HepG2 (cell line): ENCODE data around the gene LDLRAP1. TPM values are rescaled to one million over a fixed set of nuclear protein-coding genes. Genes with fewer than 3 reads are reported as not detected.

Experiments
- ATAC-seq: fragments of 200-7000 bp; cut with Tn5 transposase; 3 replicates; pipeline ENCODE4 v1.9.1; 2020; ENCODE audit warnings: mild to moderate bottlenecking, moderate library complexity
- BruUV-seq: library from RNA; stranded (reverse); fragments of 400-500 nt; replicated peaks from 2 replicates; lab custom pipeline; 2021; lab: Mats Ljungman, UMichigan
- CTCF ChIA-PET: fragments of 300-600 bp; formaldehyde crosslinking; extraction: SDS; loops from one replicate; lab custom pipeline; 2021; ENCODE audit warnings: low total read pairs, inconsistent platforms, low intra/inter-chr PET ratio; lab: Yijun Ruan, JAX
- POLR2A ChIA-PET: fragments of 350-600 bp; sonication (Branson Sonifier 250); formaldehyde crosslinking; loops from one replicate; lab custom pipeline; 2020; ENCODE audit warnings: antibody characterized with exemption, inconsistent platforms; lab: Yijun Ruan, JAX
- DNase-seq: peaks from one replicate; pipeline ENCODE4 v3.0.0-alpha.2; 2015; ENCODE audit warnings: low spot score
- FAIRE-seq: peaks from 3 replicates; lab custom pipeline; 2011; peaks lifted over from hg19 to GRCh38; lab: Jason Lieb, UNC
- H2AFZ ChIP-seq: one replicate; pipeline ENCODE4 v1.6.1; 2011; ENCODE audit warnings: low read length, inconsistent platforms
- H3K27ac ChIP-seq: fragments of 300-600 bp; 3 replicates; pipeline ENCODE4 v1.8.0; 2011; ENCODE audit warnings: mixed run types, mild to moderate bottlenecking, mixed read lengths, low read length, inconsistent platforms; ENCODE audit not compliant: insufficient read depth; ENCODE audit errors: extremely low read length
- H3K27me3 ChIP-seq, 2 experiments: fragments of 200-600 bp in 1 of 2; 2 replicates in 1 of 2; 3 replicates in 1 of 2; pipeline versions ENCODE4 v1.6.0 to v1.8.0; 2011; ENCODE audit warnings: low read length in 2 of 2, mild to moderate bottlenecking in 2 of 2, moderate library complexity in 2 of 2, inconsistent platforms in 1 of 2; ENCODE audit not compliant: insufficient read depth in 2 of 2, control insufficient read depth in 1 of 2
- H3K36me3 ChIP-seq, 2 experiments: fragments of 200-600 bp in 1 of 2; replicated peaks in 1 of 2; 2 replicates in 1 of 2; 3 replicates in 1 of 2; pipeline versions ENCODE4 v1.5.1 to v1.8.0; 2011; ENCODE audit warnings: low read length in 2 of 2, inconsistent platforms in 1 of 2; ENCODE audit not compliant: insufficient read depth in 2 of 2, control insufficient read depth in 1 of 2
- H3K4me1 ChIP-seq: 2 replicates; pipeline ENCODE4 v1.5.1; 2012; ENCODE audit warnings: low read length, inconsistent platforms; ENCODE audit not compliant: insufficient read depth
- H3K4me2 ChIP-seq: 2 replicates; pipeline ENCODE4 v1.6.0; 2011; ENCODE audit warnings: low read depth, low read length, inconsistent platforms
- H3K4me3 ChIP-seq, 3 experiments: fragments of 200-600 bp in 1 of 3; sonication (generic), shearing (Covaris generic) in 1 of 3; replicated peaks in 1 of 3; 2 replicates each; pipeline ENCODE4 v1.5.1; 2011 to 2016; ENCODE audit warnings: low read length in 3 of 3, inconsistent platforms in 2 of 3, low read depth in 2 of 3, mild to moderate bottlenecking in 2 of 3, control low read depth in 1 of 3, mixed read lengths in 1 of 3; ENCODE audit not compliant: insufficient read depth in 1 of 3
- H3K79me2 ChIP-seq: one replicate; pipeline ENCODE4 v1.6.1; 2011; ENCODE audit warnings: low read length, inconsistent platforms; ENCODE audit not compliant: insufficient read depth
- H3K9ac ChIP-seq: 2 replicates; pipeline ENCODE4 v1.6.0; 2011; ENCODE audit warnings: mild to moderate bottlenecking, low read depth, low read length, inconsistent platforms; ENCODE audit not compliant: insufficient read depth
- H3K9me3 ChIP-seq: 2 replicates; pipeline ENCODE4 v1.5.1; 2012; ENCODE audit warnings: mild to moderate bottlenecking, low read length
- H4K20me1 ChIP-seq: 2 replicates; pipeline ENCODE4 v1.6.0; 2011; ENCODE audit warnings: inconsistent platforms, mild to moderate bottlenecking, low read length, moderate library complexity; ENCODE audit not compliant: insufficient read depth
- ELF1 ChIP-seq: sonication (generic); formaldehyde crosslinking; IDR thresholded peaks from 2 replicates; pipeline ENCODE4 v1.4.0; 2020; ENCODE audit warnings: missing genetic modification reagents
- FOXA1 ChIP-seq, 2 experiments: fragments of 450-650 bp in 1 of 2; sonication (generic) in 1 of 2; formaldehyde crosslinking in 1 of 2; IDR thresholded peaks; 2 replicates each; pipeline versions ENCODE4 v1.4.0 to v1.6.1; 2016 to 2020; ENCODE audit warnings: missing genetic modification reagents in 1 of 2
- FOXA3 ChIP-seq: IDR thresholded peaks from 2 replicates; pipeline ENCODE4 v1.6.1; 2016; ENCODE audit warnings: missing genetic modification reagents, missing compliant biosample characterization
- FUBP1 ChIP-seq: sonication (generic); formaldehyde crosslinking; IDR thresholded peaks from 2 replicates; pipeline ENCODE4 v1.5.1; 2020; ENCODE audit warnings: missing genetic modification reagents, mild to moderate bottlenecking, borderline replicate concordance
- KDM5A ChIP-seq: fragments of 200-600 bp; sonication (generic); IDR thresholded peaks from 2 replicates; pipeline ENCODE4 v1.7.0; 2018; ENCODE audit warnings: antibody characterized with exemption, mild to moderate bottlenecking, low read length, borderline replicate concordance
- MYC ChIP-seq: sonication (generic); formaldehyde crosslinking; IDR thresholded peaks from 2 replicates; pipeline ENCODE4 v1.9.0; 2021; ENCODE audit warnings: missing genetic modification reagents, borderline replicate concordance
- NFKBIZ ChIP-seq: IDR thresholded peaks from 2 replicates; pipeline ENCODE4 v1.6.1; 2018; ENCODE audit warnings: missing genetic modification reagents, missing compliant biosample characterization
- NFYB ChIP-seq: sonication (generic); formaldehyde crosslinking; IDR thresholded peaks from 2 replicates; pipeline ENCODE4 v1.4.0; 2020; ENCODE audit warnings: missing genetic modification reagents
- RAD21 ChIP-seq: fragments of 450-650 bp; formaldehyde crosslinking; IDR thresholded peaks from 2 replicates; pipeline ENCODE4 v1.5.0; 2020; ENCODE audit warnings: mild to moderate bottlenecking
- SNAI1 ChIP-seq: sonication (generic); formaldehyde crosslinking; IDR thresholded peaks from 2 replicates; pipeline ENCODE4 v1.5.0; 2020; ENCODE audit warnings: mild to moderate bottlenecking, missing genetic modification reagents, borderline replicate concordance
- ZNF710 ChIP-seq: sonication (generic); formaldehyde crosslinking; IDR thresholded peaks from 2 replicates; pipeline ENCODE4 v1.5.0; 2020; ENCODE audit warnings: mild to moderate bottlenecking, missing genetic modification reagents, borderline replicate concordance
- WGBS: methylation state at CpG from one replicate; pipeline ENCODE4 v1.1.6; 2017; ENCODE audit warnings: low lambda C conversion rate; 5-methylcytosine and 5-hydroxymethylcytosine counted together
- in situ Hi-C: cut with HindIII; loops from 2 replicates; pipeline ENCODE4 v1.10.0; 2017; ENCODE audit warnings: low pct_unique_long_range_greater_than_20kb; ENCODE audit not compliant: extremely low pct_ligation_motif_present
- intact Hi-C: fragments of 100-400 bp; cut with micrococcal nuclease; formaldehyde crosslinking; loops from one replicate; pipeline ENCODE4 v1.10.0; 2022; ENCODE audit not compliant: unreplicated experiment
- polyA plus RNA-seq, 8 experiments: library from polyadenylated mRNA; depleted of rRNA in 3 of 8; stranded (reverse) in 7 of 8; unstranded in 1 of 8; fragments of >200 nt; fragmentation: Illumina TruSeq in 4 of 8; extraction: Trizol in 4 of 8; gene quantifications; 2 replicates each; pipeline versions ENCODE4 v1.2.1 to v1.2.3, GENCODE V29; 2011 to 2016; ENCODE audit warnings: low read depth in 4 of 8, missing spikeins in 1 of 8, mixed read lengths in 1 of 8; ENCODE audit not compliant: insufficient read depth in 1 of 8
- total RNA-seq, 5 experiments: library from RNA; depleted of rRNA; stranded (reverse); fragments of >200 nt; fragmentation: Illumina TruSeq; extraction: Trizol; gene quantifications; 2 replicates each; pipeline ENCODE4 v1.2.3, GENCODE V29; 2016; ENCODE audit warnings: low read depth in 1 of 5

LDLRAP1 gene
- total and polyA plus RNA-seq, 2 of the 13 experiments (the other 11 are each of a cell fraction or from before 2014, with no cell fraction given), result 7.2 to 12.1 TPM

- no peak for TF ChIP-seq FUBP1
- TF ChIP-seq NFYB (CRISPR knock-in tag), result no peak
- no peak for TF ChIP-seq KDM5A
- no peak for TF ChIP-seq ELF1 (CRISPR knock-in tag)
- TF ChIP-seq FOXA1 (IDR thresholded peaks at IDR 0.05), result no peak
- no peak for TF ChIP-seq FOXA1 (CRISPR knock-in tag; IDR thresholded peaks at IDR 0.05)
Observed at GRCh38 chr1:25614501-25615171, 71.2 kb downstream of the LDLRAP1 start (continued).

GRCh38 chr1:25615172-25615541, 71.8 kb downstream of the LDLRAP1 start:
- ATAC-seq (no peak), FAIRE-seq (no peak), DNase-seq (no peak)
- Histone ChIP-seq H3K27ac (no peak overlapping the region), H3K4me3 (no peak overlapping the region), H3K79me2 (no peaks in the 10 kb centered on the region), H2AFZ (no peak overlapping the region), H3K9ac (no peak overlapping the region), H3K27me3 (peaks cover 9 to 37% of the 10 kb centered on the region in 2 experiments), H3K36me3 (no peaks in the 10 kb centered on the region), H4K20me1 (no peaks in the 10 kb centered on the region), H3K9me3 (no peaks in the 10 kb centered on the region), H3K4me2 (no peak overlapping the region), H3K4me1 (peaks cover 21% of the 10 kb centered on the region)
- intact Hi-C loops, result loop anchor here (5.0 kb wide), 1 partner anchor 182 kb away; no protein-coding TSS in a partner anchor
- TF ChIP-seq RAD21 (CRISPR knock-in tag) (no peak), ZNF710 (no peak), NFKBIZ (CRISPR knock-in tag) (no peak), MYC (CRISPR knock-in tag) (no peak), FOXA3 (CRISPR knock-in tag) (no peak), SNAI1 (no peak)
- in situ Hi-C loops, result loop anchor here (25.0 kb wide), 1 partner anchor 197 kb away; the partner anchor contains the start of genes MTFR1L and SELENON
- 52% methylated on average over 7 of the region's 7 CpGs for WGBS
- ChIA-PET POLR2A (no interaction called here), CTCF (no interaction called here)
- BruUV-seq, result no TSS peak
